OCI-LY1 (cell line): ENCODE data around the gene ZNF254.

Experiments
- H2AFZ ChIP-seq: fragments of 200-600 bp; sonication (generic), shearing (Covaris generic); 2 replicates; pipeline ENCODE4 v1.6.0; 2014; ENCODE audit warnings: antibody characterized with exemption, mild to moderate bottlenecking, low read length
- H3F3A ChIP-seq: fragments of 200-600 bp; sonication (generic), shearing (Covaris generic); 2 replicates; pipeline ENCODE4 v1.6.0; 2014; ENCODE audit warnings: mild to moderate bottlenecking, antibody characterized with exemption, low read length, moderate library complexity; ENCODE audit not compliant: insufficient read depth
- H3K27ac ChIP-seq: fragments of 200-600 bp; sonication (generic); 2 replicates; pipeline ENCODE4 v1.5.1; 2014; ENCODE audit warnings: low read length, mixed run types, mild to moderate bottlenecking, low read depth; ENCODE audit not compliant: poor library complexity, severe bottlenecking
- H3K27me3 ChIP-seq: fragments of 200-600 bp; sonication (generic); 2 replicates; pipeline ENCODE4 v1.6.0; 2014; ENCODE audit warnings: antibody characterized with exemption, mild to moderate bottlenecking, low read length, moderate library complexity; ENCODE audit not compliant: insufficient read depth
- H3K36me3 ChIP-seq: fragments of 200-600 bp; sonication (generic); 2 replicates; pipeline ENCODE4 v1.6.1; 2014; ENCODE audit warnings: mild to moderate bottlenecking, antibody characterized with exemption, low read length, moderate library complexity, mixed read lengths; ENCODE audit not compliant: insufficient read depth
- H3K4me1 ChIP-seq: fragments of 200-600 bp; sonication (generic); 2 replicates; pipeline ENCODE4 v1.5.1; 2014; ENCODE audit warnings: mild to moderate bottlenecking, low read length, moderate library complexity; ENCODE audit not compliant: insufficient read depth, severe bottlenecking
- H3K4me2 ChIP-seq: fragments of 200-600 bp; sonication (generic), shearing (Covaris generic); 2 replicates; pipeline ENCODE4 v1.6.1; 2014; ENCODE audit warnings: low read length
- H3K4me3 ChIP-seq: fragments of 200-600 bp; sonication (generic); 2 replicates; pipeline ENCODE4 v1.5.1; 2014; ENCODE audit warnings: low read length, low read depth, mild to moderate bottlenecking, mixed read lengths; ENCODE audit not compliant: poor library complexity, severe bottlenecking
- H3K79me2 ChIP-seq: fragments of 200-600 bp; shearing (Covaris generic); 2 replicates; pipeline ENCODE4 v1.6.1; 2016; ENCODE audit warnings: mixed run types, low read length, mixed read lengths; ENCODE audit not compliant: insufficient read depth
- H3K9ac ChIP-seq: fragments of 200-600 bp; sonication (generic), shearing (Covaris generic); 2 replicates; pipeline ENCODE4 v1.6.1; 2014; ENCODE audit warnings: mild to moderate bottlenecking, low read length, mixed read lengths
- H3K9me2 ChIP-seq: fragments of 200-600 bp; sonication (generic), shearing (Covaris generic); 2 replicates; pipeline ENCODE4 v1.6.1; 2014; ENCODE audit warnings: low read depth, mild to moderate bottlenecking, low read length, mixed read lengths
- H3K9me3 ChIP-seq: fragments of 200-600 bp; shearing (Covaris generic); 2 replicates; pipeline ENCODE4 v1.6.1; 2014; ENCODE audit warnings: low read length, mixed read lengths
- H4K20me1 ChIP-seq: fragments of 200-600 bp; sonication (generic), shearing (Covaris generic); 2 replicates; pipeline ENCODE4 v1.6.0; 2016; ENCODE audit warnings: mild to moderate bottlenecking, low read length; ENCODE audit not compliant: insufficient read depth
- CTCF ChIP-seq: fragments of 200-600 bp; sonication (generic), shearing (Covaris generic); IDR thresholded peaks from 2 replicates; pipeline ENCODE4 v1.5.1; 2017; ENCODE audit warnings: mild to moderate bottlenecking, antibody characterized with exemption, low read length, moderate library complexity, mixed read lengths
- EZH2 ChIP-seq: fragments of 200-600 bp; sonication (generic), shearing (Covaris generic); IDR thresholded peaks from 2 replicates; pipeline ENCODE4 v1.8.0; 2017; ENCODE audit warnings: borderline replicate concordance, mixed run types, mild to moderate bottlenecking, antibody characterized with exemption, low read length, moderate library complexity, mixed read lengths

The ZNF254 gene

DNA sequence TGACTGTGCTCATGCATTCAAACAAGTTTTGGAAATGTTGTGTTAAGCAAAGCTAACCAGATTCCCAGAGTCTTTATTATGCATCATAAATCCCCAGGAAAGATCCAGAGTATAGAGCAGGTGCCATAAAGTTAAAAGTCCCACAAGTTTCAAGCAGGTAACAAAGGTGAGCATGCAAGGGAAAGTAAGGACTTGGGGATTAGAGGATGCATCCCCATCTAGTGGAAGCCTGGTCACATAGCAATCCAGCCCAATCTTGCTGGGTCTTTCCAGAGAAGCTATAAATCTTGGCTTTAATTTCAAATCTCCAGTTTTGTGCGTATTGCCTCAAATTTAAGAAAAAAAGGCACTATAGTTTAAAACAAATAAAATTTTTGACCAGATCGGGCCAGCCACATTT is 72.7 kb downstream of the ZNF254 start:
- H3K27me3 ChIP-seq: no peaks in the 10 kb centered on the region
- no peak overlapping the region for H3K4me3 ChIP-seq
- H3K79me2 ChIP-seq: no peaks in the 10 kb centered on the region
- no peaks in the 10 kb centered on the region for H4K20me1 ChIP-seq
- H3F3A ChIP-seq: no peaks in the 10 kb centered on the region
- H3K4me2 ChIP-seq: no peak overlapping the region
- no peak overlapping the region for H3K27ac ChIP-seq
- TF ChIP-seq EZH2 (no peak), CTCF (peak; percentile 62)
- no peak overlapping the region for H3K9ac ChIP-seq
- no peaks in the 10 kb centered on the region for H3K9me2 ChIP-seq
- no peaks in the 10 kb centered on the region for H3K4me1 ChIP-seq
- no peak overlapping the region for H2AFZ ChIP-seq
- no peaks in the 10 kb centered on the region for H3K36me3 ChIP-seq
- H3K9me3 ChIP-seq: no peaks in the 10 kb centered on the region

DNA sequence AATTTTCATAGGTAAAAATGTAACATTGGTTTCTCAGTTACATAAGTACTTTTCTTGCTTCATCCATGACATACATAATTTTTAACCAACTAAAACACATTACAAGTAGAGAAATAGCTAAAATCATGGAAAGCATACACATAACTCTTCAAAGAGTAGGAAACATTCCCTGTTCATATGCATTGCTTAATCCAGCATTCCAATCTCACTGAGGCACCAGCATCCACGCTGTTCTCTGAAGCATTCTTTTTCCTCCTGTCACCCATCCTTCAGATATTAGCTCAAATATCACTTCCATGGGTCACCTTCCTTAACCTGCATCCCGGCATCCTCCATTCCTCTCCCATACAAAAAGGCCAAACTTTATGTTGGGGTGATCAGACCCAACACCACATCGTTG is 79.1 kb downstream of the ZNF254 start:
- Histone ChIP-seq H3K27me3 (no peaks in the 10 kb centered on the region), H3K36me3 (no peaks in the 10 kb centered on the region), H4K20me1 (no peaks in the 10 kb centered on the region), H3K4me2 (no peak overlapping the region), H3F3A (no peaks in the 10 kb centered on the region), H3K4me1 (no peaks in the 10 kb centered on the region), H3K79me2 (no peaks in the 10 kb centered on the region), H3K9me3 (no peaks in the 10 kb centered on the region), H2AFZ (no peak overlapping the region), H3K9me2 (no peaks in the 10 kb centered on the region), H3K9ac (no peak overlapping the region), H3K27ac (no peak overlapping the region), H3K4me3 (no peak overlapping the region)
- TF ChIP-seq CTCF: no peak
- TF ChIP-seq EZH2: no peak

GRCh38 chr19:24173882-24174281 is 86.9 kb downstream of the ZNF254 start:
- H3K79me2 ChIP-seq: no peaks in the 10 kb centered on the region
- TF ChIP-seq EZH2 (no peak), CTCF (no peak)

More at GRCh38 chr19:24173882-24174281, 86.9 kb downstream of the ZNF254 start:
- Histone ChIP-seq H2AFZ (no peak overlapping the region), H3K36me3 (no peaks in the 10 kb centered on the region), H3K9me2 (no peaks in the 10 kb centered on the region), H4K20me1 (no peaks in the 10 kb centered on the region), H3F3A (no peaks in the 10 kb centered on the region), H3K27ac (no peak overlapping the region), H3K27me3 (no peaks in the 10 kb centered on the region), H3K4me2 (no peak overlapping the region), H3K9ac (no peak overlapping the region), H3K4me3 (no peak overlapping the region), H3K4me1 (no peaks in the 10 kb centered on the region), H3K9me3 (no peaks in the 10 kb centered on the region)
